PFSK-1 (cell line): ENCODE results near the gene GLYAT.

Experiments
- POLR2AphosphoS5 ChIP-seq: IDR thresholded peaks from 2 replicates; pipeline ENCODE4 v1.6.1; 2012; ENCODE audit warnings: low read depth, mild to moderate bottlenecking, control low read depth, low read length, moderate library complexity
- TAF1 ChIP-seq: IDR thresholded peaks from 2 replicates; pipeline ENCODE4 v1.6.1; 2012; ENCODE audit warnings: low read length, control low read depth, borderline replicate concordance; ENCODE audit not compliant: insufficient read depth

GRCh38 chr11:58768137-58768536, 36.4 kb upstream of the GLYAT start:
- TF ChIP-seq POLR2AphosphoS5 (no peak), TAF1 (no peak)
